Measurements from ENCODE around the gene ERVW-1.
"Not testable (repeated sequence)": the region's sequence is repeated elsewhere in the genome, so short reads cannot be mapped to it uniquely, and the experiment has no call there.

The ERVW-1 gene, protein sequence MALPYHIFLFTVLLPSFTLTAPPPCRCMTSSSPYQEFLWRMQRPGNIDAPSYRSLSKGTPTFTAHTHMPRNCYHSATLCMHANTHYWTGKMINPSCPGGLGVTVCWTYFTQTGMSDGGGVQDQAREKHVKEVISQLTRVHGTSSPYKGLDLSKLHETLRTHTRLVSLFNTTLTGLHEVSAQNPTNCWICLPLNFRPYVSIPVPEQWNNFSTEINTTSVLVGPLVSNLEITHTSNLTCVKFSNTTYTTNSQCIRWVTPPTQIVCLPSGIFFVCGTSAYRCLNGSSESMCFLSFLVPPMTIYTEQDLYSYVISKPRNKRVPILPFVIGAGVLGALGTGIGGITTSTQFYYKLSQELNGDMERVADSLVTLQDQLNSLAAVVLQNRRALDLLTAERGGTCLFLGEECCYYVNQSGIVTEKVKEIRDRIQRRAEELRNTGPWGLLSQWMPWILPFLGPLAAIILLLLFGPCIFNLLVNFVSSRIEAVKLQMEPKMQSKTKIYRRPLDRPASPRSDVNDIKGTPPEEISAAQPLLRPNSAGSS

DNA sequence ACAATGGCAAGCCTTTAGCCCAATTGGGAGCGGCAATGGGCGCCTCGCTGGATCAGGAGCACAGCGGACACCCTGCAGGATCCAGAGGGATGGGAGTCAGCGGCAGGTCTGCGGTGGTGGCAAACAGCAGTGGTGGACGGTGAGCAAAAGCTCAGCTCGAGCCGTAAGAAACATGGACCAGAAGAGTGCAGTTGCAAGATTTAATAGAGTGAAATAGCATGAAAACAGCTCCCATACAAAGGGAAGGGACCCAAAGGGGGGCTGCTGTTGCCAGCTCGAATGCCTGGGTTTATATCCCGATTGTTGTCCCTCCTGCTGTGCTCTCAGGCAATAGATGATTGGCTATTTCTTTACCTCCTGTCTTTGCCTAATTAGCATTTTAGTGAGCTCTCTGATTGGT, at the start of gene ERVW-1:
Gene ERVW-1, minus strand, starts transcription at position 266 of the 400 bp plus-strand sequence. CDS start 7,565 bp downstream, outside the sequence.
- not testable (repeated sequence) for DNase-seq

GRCh38 chr7:92523110-92523509, 45.4 kb upstream of the ERVW-1 start:
- DNase-seq, result no peak

- no peak for DNase-seq
Observed at GRCh38 chr7:92520024-92520423, 42.3 kb upstream of the ERVW-1 start.

- no peak for DNase-seq
Observed at GRCh38 chr7:92517631-92518030, 39.9 kb upstream of the ERVW-1 start.

- no peak for DNase-seq
Observed at GRCh38 chr7:92513167-92513902, 35.6 kb upstream of the ERVW-1 start.

- no peak for DNase-seq
Observed at GRCh38 chr7:92508946-92509345, 31.2 kb upstream of the ERVW-1 start.

DNA sequence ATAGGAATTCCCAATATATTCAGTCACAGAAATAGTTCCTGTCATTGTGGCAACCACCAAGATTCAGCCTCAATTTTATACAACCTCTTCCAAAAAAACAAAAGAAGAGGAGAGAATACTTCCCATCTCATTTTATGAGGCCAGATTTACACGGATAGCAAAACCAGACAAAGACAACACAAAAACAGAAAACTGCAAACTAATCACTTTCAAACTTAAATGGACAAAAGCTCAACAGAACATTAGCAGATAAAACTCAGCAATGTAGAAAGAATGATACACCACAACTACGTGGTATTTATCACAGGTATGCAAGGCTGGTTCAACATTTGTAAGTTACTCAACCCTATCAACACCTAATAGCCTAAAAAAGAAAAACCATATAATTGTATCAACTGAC, 28.6 kb upstream of the ERVW-1 start:
- DNase-seq, result no peak

DNA sequence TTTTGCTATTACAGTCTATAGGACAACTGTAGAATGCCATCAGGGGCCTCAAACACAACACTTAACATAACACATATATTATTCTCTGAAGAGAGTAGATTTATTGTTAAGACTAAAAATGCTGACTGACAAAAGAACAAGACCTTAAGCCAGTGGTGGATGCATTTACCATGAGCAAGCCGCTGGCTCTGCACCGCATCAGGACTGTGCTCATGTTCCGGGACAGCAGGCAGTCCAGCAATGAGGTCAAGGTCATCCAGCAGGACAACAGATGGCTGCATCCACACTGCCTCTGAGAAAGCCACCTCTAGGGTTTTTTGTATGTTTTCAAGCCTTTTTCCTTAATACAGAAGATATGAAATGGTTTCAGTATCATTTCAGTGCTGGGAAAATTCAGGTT, 26.8 kb upstream of the ERVW-1 start:
- DNase-seq, result no peak

GRCh38 chr7:92503767-92504166, 26.0 kb upstream of the ERVW-1 start:
- no peak for DNase-seq

GRCh38 chr7:92498557-92498956, 20.8 kb upstream of the ERVW-1 start:
- no peak for DNase-seq

- DNase-seq, result no peak
Observed at GRCh38 chr7:92496876-92497275, 19.1 kb upstream of the ERVW-1 start.

- DNase-seq, result no peak
Observed at GRCh38 chr7:92489634-92490033, 11.9 kb upstream of the ERVW-1 start.

GRCh38 chr7:92487804-92488203, 10.1 kb upstream of the ERVW-1 start:
- DNase-seq, result no peak

GRCh38 chr7:92485974-92486373, 8.2 kb upstream of the ERVW-1 start:
- no peak for DNase-seq

DNA sequence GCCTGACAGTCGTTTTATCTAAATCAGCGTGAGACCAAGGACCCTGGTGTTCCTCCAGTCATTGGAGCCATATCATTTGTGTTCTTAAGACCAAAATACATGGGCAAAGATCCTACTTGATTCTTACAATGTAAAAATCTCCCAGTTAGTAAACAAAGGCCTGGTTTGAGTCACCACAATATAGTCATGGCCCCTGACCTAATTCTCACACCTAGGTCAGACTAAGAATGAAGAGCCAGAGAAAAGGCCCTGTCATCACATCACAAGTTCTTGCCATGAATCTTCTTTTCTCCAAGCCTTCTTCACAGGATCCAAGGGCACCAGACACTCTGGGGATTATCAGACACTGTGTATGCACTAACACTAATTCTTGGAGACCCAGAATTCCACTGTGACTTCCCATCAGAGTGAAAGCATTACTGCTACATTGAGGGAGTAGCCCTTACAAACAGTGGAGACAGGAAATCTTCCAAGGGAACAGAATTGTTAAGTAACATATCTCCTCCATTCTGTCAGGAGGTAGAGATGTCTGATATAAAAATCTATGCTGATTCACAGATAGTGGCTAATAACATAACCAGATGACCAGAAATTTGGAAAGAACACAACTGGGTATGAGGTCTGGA, 7.6 kb upstream of the ERVW-1 start:
- DNase-seq, result no peak

- DNase-seq, result not testable (repeated sequence)
Observed at GRCh38 chr7:92484226-92484625, 6.5 kb upstream of the ERVW-1 start.

DNA sequence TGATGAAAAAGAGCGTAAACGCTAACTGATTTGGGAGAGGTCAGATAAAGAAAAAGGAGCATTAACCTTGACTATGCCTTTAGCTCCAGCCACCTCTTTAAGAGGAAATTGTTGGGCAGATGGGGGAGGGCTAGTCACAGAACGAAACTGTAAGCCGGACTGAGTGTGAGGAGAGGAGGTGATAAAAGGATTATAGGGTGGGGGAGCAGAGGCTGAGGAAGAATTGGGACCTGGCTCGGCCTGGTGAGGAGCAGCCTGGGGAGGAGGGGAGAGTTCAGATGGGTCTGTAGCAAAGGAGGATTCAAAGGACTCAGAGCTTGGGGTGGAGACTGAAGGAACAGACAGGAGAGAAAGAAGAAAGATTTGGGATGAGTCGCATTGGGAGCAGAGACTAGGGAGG, 5.9 kb upstream of the ERVW-1 start:
- DNase-seq, result not testable (repeated sequence)

DNA sequence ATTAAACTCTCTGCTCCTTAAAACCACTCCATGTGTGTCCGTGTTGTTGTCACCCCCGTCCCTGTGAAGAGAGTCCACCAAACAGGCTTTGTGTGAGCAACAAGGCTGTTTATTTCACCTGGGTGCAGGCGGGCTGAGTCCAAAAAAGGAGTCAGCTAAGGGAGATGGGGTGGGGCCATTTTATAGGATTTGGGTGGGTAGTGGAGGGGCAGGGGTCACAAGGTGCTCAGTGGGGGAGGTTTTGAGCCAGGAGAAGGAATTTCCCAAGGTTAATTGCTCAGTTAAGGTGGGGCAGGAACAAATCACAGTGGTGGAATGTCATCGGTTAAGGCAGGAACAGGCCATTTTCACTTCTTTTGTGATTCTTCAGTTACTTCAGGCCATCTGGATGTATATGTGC, 1.4 kb upstream of the ERVW-1 start:
- not testable (repeated sequence) for DNase-seq

- no peak for DNase-seq
Observed at GRCh38 chr7:92478711-92479110, 965 bp upstream of the ERVW-1 start.

GRCh38 chr7:92478095-92478494, 349 bp upstream of the ERVW-1 start:
- no peak for DNase-seq

- not testable (repeated sequence) for DNase-seq
Observed at GRCh38 chr7:92475851-92476590, 1.7 kb downstream of the ERVW-1 start.

GRCh38 chr7:92475261-92475770, 2.4 kb downstream of the ERVW-1 start:
- not testable (repeated sequence) for DNase-seq
